Cerebellar nuclear complex (tissue), 1 donor: ENCODE measurements around the gene CLEC16A.
A peak's percentile ranks its signal among the peaks of the same experiment; 100 is the strongest.

Experiments used
- DNase-seq, 2 experiments: peaks; one replicate each; lab custom pipeline; 2025; lab: John Stamatoyannopoulos, UW

Gene CLEC16A

DNA sequence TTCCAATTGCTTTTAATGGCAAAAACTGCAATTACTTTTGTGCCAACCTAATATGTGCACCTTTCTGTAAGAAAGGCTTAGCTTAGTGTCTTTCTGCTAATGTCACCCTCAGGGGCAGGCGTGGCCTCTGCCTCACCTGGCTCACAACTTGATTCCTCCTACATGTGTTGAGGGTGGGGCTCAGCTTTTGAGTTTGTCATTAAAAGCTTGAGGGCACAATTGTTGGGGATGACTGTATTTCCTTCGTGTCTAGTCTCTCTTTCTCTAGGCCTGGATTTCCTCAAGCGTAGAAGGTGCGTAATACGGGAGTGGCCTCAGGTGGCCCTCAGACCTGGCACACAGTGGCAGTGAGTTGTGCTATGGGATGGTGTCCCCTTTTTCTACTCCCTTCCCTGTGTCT lies 94.4 kb downstream of the CLEC16A start:
- DNase-seq = no peak

DNA sequence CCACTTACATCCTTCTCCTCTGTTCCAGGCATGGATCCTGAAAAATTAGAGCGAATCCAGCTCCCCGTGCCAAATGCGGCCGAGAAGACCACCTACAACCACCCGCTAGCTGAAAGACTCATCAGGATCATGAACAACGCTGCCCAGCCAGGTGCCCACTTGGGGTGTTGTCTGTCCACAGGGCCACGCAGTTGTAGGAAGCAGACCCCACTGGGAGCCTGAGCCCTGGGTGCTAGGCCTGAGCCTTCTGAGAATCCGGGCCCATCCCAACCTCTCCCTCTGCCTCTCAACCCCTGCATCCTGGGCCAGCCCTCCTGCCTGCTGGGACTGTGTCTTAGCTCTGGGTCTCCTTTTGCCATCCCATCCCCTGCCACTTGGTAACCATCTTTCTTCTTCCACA lies 95.4 kb downstream of the CLEC16A start:
- no peak for DNase-seq

DNA sequence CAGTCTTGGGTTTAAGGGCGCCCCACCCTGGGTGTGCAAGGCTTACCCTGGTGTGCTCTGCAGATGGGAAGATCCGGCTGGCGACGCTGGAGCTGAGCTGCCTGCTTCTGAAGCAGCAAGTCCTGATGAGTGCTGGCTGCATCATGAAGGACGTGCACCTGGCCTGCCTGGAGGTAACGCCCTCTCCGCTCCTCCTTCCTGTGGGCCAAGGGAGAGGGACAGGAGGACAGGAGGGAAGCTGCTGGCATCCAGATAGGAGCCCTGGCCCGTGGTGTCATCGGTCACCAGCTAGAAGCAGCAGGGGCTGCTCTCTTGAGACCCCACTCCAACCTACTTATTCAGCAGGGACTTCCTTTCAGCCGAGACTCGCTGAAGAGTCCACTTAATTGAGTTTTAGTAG lies 97.8 kb downstream of the CLEC16A start:
- DNase-seq = no peak

DNA sequence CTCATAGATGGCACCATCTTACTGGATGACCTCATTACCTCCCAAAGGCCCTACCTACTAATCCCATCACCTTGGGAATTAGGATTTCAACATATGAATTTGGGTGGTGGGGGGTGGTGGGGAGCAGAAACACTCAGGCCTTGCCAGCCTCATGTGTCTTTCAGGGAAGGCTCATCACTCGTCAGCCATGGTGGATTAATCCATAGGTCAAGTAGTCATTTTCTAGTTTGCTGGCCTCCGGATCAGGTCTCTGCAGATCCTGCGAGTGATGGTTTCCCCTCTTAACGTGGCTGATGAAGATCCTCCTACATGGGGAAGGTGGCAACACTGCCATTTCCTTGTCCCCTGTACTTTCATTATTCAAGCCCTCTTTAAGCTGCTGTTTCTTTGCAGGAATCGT lies 101.1 kb downstream of the CLEC16A start:
- DNase-seq = no peak

DNA sequence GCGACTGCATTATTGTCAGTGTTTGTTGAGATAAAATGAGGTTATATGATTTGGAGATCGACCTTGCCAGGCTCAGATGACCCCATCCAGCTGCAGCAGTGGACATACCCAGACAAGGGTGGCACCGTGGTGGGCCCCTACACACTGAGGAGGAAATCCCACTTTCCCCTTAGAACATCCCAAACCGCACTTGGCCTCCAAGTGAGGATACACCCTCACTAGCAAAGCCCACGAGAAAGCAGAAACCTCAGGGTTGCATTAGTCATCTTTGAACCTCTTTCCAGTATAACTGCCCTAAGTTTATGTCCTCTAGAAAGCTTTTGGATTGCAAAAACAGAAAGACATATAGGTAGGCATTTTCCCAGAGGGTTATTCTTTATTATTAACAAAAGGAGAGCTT lies 101.5 kb downstream of the CLEC16A start:
- no peak for DNase-seq

DNA sequence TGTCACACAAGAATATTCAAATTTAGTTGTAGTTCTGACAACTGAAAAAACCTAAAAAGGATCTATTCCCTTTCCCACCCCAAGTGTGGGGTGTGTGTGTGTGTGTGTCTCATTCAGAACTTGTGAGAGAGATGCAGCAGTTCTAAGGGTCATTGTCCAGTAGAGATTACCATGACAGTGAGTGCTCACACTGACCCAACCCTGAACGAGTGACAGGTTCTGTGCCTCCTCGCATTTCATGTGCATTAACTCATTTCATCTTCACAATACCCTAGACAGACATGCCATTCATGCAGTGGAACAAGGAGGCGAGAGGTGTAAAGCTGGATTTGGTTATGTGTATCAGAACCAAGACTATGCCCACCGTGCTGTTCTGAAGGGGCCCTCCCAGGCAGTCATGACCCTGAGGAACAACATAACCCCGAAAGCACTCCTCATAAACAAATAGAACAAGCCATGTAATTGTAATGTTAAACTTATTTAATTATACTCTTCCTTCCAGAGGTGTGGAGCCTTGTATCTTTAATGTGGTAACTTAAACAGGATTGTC lies 102.1 kb downstream of the CLEC16A start:
- no peak for DNase-seq

DNA sequence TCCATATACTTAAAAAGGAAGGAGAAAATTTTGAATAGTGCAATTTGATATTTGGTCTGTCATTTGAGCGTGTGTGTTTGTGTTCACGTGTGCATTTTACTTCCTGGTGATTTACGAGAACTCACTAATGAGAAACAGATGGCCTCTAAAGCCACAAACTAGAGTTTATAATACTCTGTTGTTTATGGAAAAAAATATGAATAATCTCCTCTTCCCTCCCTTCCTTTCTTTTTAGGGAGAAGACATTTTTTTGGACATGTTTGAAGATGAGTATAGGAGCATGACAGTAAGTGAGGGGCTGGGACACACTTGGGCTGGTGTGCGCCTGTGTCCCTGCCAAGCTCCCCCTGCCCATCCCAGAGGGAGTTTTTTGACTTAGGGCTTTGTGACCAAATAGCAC lies 102.7 kb downstream of the CLEC16A start:
- no peak for DNase-seq

DNA sequence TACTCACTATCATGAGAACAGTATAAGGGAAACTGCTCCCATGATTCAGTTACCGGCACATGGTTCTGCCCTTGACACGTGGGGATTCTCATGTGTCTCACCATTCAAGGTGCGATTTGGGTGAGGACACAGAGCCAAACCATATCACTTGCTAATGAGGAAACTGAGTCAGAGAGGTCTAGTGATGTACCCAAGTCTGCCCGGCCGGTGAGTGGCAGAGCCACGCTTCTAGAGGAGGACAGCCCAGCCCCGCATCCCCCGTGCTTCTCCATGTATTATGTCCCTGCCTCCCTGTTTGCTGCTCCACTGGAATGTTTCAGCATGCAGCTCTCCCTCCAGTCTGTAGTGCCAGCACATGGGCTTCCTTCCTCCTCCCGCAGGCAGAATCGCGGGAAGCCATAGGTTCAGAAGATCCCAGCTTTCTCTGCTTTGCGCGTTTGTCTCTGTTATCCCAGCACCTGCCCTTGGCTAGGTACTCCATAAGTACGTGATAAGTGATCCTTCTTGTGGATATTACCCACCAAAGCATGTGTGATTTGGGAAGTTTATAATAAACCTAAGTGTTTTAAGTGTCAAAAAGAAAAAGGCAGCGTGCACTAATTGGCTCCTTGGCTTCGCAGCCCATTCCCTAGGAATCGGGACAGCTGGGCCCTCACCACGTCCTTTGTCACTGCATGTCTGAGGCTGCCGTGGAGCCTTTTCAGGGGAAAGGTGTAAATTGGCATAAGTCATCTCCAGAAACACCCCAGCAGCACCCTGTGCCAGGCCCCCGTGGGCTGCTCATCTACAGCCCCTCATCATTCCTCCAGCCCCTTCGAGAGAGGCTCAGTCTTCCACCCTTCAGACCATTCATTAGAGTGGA lies 103.8 kb downstream of the CLEC16A start:
- DNase-seq = peak in 1 of 2 experiments; percentile 4

DNA sequence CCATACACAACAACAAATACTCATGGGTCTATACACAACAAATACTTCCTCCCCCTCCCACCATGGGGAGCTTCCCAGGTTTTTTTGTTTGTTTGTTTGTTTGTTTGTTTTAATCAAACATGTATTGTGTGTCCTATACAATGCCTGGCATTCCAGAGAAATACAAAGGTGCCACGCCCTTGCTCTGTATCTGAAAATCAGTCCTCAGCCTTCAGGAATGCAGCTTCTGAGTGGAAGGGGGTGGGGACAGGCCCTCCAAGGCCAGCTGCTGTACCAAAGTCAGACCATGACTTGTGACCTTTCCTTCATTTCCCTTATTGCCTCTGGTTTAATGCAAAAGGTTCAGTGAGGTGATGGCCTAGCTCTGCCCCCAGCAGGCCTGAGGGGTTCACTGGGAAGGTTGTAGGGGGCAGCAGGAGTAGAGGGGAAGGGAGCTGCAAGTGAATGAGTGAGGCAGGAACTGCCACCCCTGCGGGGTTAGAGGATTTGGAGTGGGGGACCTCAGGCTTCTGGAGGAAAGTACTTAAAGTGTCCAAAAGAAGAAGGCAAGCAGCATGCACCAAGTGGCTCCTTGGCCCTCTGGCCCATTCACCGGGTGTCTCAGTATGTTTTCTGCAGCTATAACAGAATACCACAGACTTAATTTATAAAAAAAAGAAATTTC lies 105.2 kb downstream of the CLEC16A start:
- DNase-seq = no peak

DNA sequence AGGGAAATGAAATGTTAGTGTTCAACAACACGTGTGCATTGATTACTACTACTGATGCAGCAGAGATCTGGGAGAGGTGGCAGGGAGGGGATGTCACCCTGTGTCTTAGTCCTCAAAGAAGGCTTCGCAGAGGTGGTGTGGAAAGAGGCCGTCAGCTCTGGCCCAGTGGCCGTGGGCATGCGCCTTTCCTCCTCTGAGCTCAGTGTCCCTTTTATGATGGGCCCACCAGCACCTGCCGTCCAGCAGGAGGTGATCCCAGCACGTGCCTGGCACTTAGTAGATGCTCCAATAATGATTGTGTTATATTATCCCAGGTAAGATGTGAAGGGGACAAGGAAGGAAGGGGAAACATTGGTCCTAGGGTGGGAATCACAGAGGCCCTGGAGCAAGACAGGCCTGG lies 106.2 kb downstream of the CLEC16A start:
- DNase-seq = no peak

DNA sequence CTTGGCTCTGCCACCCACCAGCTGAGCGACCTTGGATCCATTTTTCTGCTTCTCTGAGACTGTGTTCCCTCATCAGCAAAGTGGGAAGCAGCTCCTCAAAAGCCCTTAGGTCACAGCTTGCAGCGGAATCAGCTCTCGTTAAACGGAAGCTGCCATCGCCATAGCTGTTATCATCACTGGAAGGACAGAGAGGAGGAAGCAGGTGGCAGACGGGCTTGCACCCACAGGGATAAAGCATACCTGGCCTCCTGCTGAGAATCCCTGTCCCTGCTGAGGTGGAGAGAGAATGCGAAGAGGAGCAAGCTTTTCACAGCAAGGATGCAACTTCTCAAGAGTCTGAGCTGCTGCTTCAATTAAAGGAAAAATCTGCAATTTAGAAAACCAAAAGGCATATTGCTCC lies 106.6 kb downstream of the CLEC16A start:
- no peak for DNase-seq

DNA sequence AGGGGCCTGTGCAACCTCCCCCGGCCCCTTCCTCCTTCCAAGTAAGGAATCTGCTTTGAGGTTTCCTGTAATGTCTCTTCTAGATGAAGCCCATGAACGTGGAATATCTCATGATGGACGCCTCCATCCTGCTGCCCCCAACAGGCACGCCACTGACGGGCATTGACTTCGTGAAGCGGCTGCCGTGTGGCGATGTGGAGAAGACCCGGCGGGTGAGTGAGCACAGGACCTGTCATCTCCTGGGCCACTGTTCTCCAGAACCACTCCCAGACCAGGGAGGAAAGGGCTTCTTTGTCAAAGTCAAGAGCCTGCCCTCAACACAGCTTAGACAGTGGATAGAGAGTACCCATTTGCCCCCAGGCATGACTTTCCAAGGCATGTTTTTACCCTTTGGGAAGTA lies 107.1 kb downstream of the CLEC16A start:
- no peak for DNase-seq

DNA sequence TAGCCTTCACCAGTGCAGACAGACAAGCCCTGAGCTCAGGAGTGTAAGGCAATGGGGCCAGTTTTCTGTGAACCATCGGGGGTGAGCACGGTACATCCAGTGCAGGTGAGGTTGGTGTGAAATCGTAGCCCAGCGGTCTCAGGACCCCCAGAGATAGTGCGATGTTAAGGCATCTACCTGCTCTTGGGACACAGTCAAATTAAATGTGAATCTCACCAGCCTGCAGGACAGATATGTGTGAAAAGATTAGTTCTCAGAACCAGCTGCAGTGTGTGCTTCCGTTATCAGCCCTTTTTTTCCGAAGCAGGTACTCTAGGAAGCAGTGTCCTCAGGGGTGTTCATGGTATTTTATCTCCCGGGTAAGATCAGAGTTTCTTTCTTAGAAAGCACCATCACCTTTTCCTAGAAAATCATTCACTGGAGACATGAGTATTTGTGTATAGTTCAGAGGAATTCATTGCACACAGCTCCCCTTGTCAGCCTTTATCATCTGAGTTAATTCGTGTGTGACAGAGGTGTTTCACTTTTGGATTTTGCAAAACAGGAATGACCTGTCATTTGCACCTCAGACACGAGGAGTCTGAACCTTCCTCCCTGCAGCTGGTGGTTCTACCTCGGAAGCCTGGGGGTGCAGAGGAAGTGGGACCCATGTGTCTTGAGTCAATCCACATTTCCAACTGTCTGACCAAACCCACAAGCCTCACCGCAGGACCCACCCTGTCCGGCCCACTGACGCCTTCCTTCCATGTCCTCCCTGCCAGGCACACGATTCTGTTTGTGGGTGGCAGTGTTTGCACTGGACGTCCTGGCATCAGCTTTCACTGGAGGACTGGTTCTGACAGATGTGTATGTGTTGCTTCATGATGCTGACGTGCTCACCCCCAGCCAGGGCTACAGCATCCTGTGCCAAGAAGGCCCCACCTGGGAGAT lies 107.8 kb downstream of the CLEC16A start:
- no peak for DNase-seq

DNA sequence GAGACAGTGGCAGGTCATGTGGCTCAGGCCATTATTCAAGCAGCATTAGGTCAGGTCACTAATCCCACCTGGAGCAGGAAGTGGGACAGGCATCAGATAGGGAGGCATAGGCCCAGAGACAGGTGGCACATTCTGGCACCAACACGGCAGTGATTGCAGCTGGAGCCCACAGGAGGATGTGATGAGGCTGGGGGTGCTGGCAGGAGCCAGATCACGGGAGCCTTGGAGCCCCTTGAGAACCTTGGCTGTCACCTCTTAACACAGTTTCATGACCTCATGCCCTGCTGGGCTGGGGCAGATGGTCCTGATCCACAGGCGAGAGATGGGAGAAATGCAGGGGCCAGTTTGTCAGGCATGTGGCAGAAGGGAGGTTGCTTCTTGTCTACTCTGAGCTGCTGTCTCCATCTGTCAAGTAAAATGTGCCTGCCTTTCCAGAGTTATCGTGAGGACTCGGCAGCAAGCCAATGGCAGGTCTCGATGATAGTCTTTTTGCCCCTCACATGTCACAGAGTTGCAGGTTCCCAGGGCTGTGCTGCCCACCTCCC lies 109.6 kb downstream of the CLEC16A start:
- peak in 1 of 2 experiments; percentile 66 for DNase-seq

DNA sequence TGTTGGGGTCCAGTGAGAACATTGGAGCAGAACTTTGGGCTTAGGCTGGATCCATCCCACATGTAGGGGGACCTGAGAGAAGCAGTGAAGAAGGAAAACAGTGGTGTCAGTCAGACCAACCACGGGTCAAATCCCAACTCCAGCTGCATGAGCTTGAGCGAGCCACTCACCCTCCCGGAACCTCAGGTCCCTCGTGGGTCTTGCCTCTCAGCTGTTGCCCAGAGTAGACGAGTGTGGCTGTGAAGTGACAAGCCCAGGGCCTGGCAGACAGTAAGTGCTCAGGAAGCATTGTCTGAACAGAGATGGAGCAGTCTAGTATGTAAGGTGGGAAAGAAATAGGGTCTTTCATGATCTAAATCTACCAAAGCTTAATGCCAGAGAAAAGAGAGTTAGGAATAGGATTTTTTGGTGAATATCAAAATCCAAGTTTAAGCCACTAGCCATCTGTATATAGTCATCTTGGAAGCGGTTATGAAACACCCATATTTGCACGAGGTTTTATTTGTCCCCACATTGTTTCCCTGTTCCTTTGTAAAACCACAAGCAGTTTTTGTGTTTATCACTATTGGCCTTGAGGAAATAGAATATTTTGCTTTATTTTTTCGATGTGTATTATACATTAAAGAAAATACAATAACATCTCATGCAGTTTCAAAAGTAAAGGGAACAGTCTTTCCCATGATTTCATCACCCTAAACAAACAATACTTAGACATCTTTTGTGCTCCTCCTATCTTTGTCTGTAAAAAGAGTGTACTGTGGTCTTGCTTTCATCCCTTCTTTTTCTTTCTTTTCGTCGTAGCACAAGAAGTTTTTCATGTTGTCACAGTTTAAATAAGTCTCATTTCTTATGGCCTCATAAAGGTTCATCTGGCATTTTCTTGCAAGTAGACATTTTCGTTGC lies 112.0 kb downstream of the CLEC16A start:
- no peak for DNase-seq

DNA sequence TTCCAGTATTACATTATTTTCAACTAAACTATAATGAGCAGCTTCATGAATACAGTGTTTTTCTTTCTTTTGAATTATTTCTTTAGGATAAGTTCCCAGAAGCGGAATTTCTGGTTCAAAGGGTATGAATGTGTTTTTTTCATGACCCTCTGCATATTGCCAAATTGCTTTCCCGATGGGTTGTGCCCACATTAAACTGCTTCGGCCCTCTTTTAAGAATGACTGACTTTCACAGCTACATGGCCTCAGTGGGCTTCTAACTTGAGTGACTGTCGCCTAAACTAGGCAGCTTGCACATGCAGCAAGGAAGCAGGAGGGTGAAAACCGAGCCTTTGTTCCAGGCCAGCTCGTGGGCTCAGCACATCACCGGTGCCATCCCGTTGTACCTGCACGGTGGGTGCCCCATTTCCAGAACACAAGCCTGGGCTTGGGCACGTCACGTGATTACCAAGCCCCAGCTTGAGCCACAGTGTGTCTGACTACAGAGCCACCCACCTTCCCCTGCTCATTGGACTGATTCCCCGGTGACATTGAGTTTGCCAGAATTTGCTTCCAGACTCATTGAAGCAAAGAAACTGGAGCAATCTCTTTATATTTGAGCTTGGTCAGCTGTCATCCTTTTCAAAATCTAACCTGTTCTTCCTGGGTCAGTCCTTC lies 112.8 kb downstream of the CLEC16A start:
- DNase-seq = peak; percentile 39 to 85

DNA sequence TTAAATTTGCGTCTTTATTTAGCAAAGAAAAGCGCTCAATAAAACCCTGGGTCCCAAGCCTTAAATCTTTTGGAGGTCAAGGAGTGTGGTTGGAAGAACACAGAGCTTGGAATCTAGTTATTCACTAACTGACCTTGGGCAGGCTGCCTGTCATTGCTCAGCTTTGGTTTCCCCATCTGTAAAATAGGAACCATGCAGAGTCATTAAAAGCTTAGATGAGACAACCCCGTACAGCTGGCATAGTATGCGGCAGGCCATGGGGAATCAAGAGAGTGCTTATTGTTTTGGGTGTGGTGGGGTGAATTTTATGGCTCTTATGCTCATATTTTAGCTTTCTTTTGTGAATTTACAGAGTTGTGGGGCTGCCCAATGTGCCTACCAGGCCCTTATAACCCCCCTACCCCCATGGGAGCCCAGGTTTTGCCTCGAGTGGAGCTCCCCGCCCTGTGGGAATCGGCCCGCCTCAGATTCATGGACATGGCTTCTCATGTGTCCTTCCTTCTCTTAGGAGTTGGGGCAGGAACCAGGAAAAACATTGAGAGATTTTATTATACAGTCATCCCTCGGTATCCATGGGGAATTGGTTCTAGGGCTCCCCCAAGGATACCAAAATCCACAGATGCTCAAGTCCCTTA lies 113.5 kb downstream of the CLEC16A start:
- DNase-seq = no peak

DNA sequence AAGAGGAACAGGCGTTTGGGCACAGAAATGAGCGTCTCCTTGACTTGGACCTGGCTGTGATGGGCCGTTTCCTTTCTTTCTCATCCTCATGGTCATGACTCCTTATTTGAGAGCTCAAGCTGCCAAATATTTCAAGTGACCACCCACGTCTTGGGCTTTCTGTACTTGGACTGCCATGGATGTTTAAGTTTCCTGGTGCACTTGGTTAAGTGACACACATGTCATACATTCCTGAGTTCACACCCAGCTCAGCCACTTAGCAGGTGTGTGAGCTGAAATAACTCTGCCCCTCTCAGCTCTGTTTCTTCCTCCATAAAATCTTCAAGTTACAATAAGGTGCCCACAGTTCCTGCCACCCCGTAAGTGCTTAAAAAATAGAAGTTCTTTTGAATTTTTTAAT lies 114.5 kb downstream of the CLEC16A start:
- DNase-seq = no peak

DNA sequence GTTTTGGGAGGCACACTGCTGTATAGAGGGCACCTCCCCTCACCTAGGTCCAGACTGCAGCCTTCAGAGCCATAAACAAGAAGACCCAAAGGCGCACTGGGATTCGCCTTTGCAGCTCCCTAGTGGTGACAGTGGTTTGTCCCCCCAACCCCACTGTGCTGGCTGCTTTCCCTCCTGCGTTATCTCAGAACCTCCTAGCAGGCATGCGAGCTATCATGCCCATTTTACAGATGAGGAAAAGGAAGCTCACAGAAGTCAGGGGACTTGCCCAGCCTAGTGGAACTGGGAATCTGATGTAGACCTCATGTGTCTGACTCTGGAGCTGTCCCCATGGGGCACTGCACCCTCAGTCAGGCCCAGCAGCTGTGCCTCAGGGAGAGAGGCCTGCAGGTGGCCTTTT lies 115.2 kb downstream of the CLEC16A start:
- no peak for DNase-seq

DNA sequence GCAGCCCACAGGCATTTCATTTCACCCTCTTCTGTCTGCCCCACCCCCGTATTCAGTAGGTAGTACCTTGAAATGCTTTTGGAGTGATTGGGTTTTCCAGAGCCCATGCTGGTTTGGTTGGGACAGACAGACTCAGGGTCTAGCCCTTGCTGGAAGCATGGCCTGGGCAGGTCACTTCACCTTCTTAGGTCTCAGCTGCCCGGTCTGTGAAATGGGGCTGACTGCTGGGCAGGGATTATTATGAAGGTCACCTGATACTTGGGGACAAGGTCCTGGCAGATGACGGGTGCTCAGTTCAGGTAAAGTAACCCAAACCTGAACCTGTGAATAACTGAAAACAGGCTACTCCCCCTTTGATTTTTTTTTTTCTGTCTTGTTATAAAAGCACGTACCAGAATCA lies 116.0 kb downstream of the CLEC16A start:
- no peak for DNase-seq
